OCI-LY1 (cell line): Measurements from ENCODE around the gene SERPINI1.

Experiments
- EZH2 ChIP-seq: fragments of 200-600 bp; sonication (generic), shearing (Covaris generic); IDR thresholded peaks from 2 replicates; pipeline ENCODE4 v1.8.0; 2017; ENCODE audit warnings: borderline replicate concordance, mixed run types, mild to moderate bottlenecking, antibody characterized with exemption, low read length, moderate library complexity, mixed read lengths
- TF ChIP-seq, protein P1 (sequence below): fragments of 200-600 bp; sonication (generic), shearing (Covaris generic); IDR thresholded peaks from 2 replicates; pipeline ENCODE4 v1.5.1; 2017; ENCODE audit warnings: mild to moderate bottlenecking, antibody characterized with exemption, low read length, moderate library complexity, mixed read lengths

- TF ChIP-seq, protein P1, sequence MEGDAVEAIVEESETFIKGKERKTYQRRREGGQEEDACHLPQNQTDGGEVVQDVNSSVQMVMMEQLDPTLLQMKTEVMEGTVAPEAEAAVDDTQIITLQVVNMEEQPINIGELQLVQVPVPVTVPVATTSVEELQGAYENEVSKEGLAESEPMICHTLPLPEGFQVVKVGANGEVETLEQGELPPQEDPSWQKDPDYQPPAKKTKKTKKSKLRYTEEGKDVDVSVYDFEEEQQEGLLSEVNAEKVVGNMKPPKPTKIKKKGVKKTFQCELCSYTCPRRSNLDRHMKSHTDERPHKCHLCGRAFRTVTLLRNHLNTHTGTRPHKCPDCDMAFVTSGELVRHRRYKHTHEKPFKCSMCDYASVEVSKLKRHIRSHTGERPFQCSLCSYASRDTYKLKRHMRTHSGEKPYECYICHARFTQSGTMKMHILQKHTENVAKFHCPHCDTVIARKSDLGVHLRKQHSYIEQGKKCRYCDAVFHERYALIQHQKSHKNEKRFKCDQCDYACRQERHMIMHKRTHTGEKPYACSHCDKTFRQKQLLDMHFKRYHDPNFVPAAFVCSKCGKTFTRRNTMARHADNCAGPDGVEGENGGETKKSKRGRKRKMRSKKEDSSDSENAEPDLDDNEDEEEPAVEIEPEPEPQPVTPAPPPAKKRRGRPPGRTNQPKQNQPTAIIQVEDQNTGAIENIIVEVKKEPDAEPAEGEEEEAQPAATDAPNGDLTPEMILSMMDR, result no peak
- TF ChIP-seq EZH2, result no peak
These were observed 44.8 kb downstream of the SERPINI1 start for GRCh38 chr3:167780214-167780883.
